Testis (tissue), 3 donors: ENCODE data around the gene PPM1H. TPM values are rescaled to one million over a fixed set of nuclear protein-coding genes. Genes with fewer than 3 reads are reported as not detected.
A peak's percentile ranks its signal among the peaks of the same experiment; 100 is the strongest.

Source experiments
- DNase-seq: peaks from one replicate; pipeline ENCODE4 v3.0.0-alpha.2; 2019
- H3K27ac ChIP-seq, 2 donors: fragments of 200-600 bp; sonication (generic); one replicate each; pipeline ENCODE4 v1.5.1; 2019
- H3K27me3 ChIP-seq: fragments of 200-600 bp; sonication (generic); one replicate; pipeline ENCODE4 v1.5.1; 2019
- H3K36me3 ChIP-seq: fragments of 200-600 bp; sonication (generic); one replicate; pipeline ENCODE4 v1.5.1; 2017; ENCODE audit warnings: low read depth; ENCODE audit errors: missing control alignments
- H3K4me1 ChIP-seq: fragments of 200-600 bp; sonication (generic); one replicate; pipeline ENCODE4 v1.5.1; 2019
- H3K4me3 ChIP-seq, 2 donors: fragments of 200-600 bp; sonication (generic); one replicate each; pipeline ENCODE4 v1.5.1; 2017 to 2019
- H3K9me3 ChIP-seq: fragments of 200-600 bp; sonication (generic); one replicate; pipeline ENCODE4 v1.5.1; 2017
- POLR2A ChIP-seq: fragments of 450-650 bp; IDR thresholded peaks from one replicate; pipeline ENCODE4 v1.6.1; 2017; ENCODE audit warnings: antibody characterized with exemption, mild to moderate bottlenecking, moderate library complexity
- WGBS, 2 donors: methylation state at CpG; one replicate each; pipeline ENCODE4 v1.1.5; 2018; 5-methylcytosine and 5-hydroxymethylcytosine counted together
- intact Hi-C: fragments of 100-400 bp; cut with DNase I; formaldehyde crosslinking; loops from one replicate; pipeline ENCODE4 v1.15.1; 2023; ENCODE audit warnings: low total_unique reads
- polyA plus RNA-seq: library from polyadenylated mRNA; stranded (reverse); fragments of 350-450 nt; fragmentation: Illumina TruSeq; extraction: RNeasy Lipid Tissue Mini Kit (QIAGEN cat#74804); gene quantifications from one replicate; pipeline ENCODE4 v1.2.3, GENCODE V29; 2014; ENCODE audit warnings: low read depth, low replicate concordance; ENCODE audit not compliant: insufficient read depth
- total RNA-seq, 2 donors: library from RNA; depleted of rRNA; stranded (reverse); fragments of >200 nt; gene quantifications; one replicate each; pipeline ENCODE4 v1.2.3, GENCODE V29; 2016
- TF ChIP-seq, protein P1 (sequence below), 3 experiments: fragments of 450-650 bp in 2 of 3; fragments of 200-600 bp in 1 of 3; sonication (generic) in 1 of 3; IDR thresholded peaks; one replicate each; pipeline ENCODE4 v1.5.1; 2016 to 2019; ENCODE audit warnings: antibody characterized with exemption in 3 of 3, mild to moderate bottlenecking in 2 of 3, moderate library complexity in 1 of 3

PPM1H gene
- total and polyA plus RNA-seq, 3 donors from 2014 or later: 2.5 to 9.1 (median 2.7) TPM

DNA sequence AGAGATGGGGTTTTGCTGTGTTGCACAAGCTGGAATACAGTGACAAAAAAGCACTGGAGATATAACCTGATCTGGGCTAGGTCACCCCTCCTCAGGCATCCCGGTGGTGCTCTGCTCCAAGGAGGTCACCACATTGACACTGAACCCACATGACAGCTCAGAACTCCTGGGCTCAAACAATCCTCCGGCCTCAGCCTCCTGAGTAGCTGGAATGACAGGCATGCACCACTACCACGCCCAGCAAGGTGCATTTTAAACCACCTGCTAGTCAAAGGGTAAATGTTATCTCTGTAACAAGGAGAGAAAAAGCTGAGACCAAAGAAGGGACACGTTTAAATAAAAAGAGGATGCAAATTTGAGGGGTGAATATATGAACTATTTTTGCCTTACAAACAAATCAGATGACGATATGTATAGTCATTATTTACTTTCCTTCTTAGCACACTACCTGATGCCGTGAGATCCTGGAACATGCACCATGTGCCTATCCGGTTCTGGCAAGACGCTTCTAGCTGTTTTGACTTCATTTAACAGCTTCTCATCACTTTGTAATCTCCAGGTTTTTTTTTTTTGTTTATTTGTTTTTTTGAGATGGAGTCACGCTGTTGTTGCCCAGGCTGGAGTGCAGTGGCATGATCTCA is 135.1 kb downstream of the PPM1H start:
- TF ChIP-seq POLR2A: no peak
- TF ChIP-seq, protein P1, sequence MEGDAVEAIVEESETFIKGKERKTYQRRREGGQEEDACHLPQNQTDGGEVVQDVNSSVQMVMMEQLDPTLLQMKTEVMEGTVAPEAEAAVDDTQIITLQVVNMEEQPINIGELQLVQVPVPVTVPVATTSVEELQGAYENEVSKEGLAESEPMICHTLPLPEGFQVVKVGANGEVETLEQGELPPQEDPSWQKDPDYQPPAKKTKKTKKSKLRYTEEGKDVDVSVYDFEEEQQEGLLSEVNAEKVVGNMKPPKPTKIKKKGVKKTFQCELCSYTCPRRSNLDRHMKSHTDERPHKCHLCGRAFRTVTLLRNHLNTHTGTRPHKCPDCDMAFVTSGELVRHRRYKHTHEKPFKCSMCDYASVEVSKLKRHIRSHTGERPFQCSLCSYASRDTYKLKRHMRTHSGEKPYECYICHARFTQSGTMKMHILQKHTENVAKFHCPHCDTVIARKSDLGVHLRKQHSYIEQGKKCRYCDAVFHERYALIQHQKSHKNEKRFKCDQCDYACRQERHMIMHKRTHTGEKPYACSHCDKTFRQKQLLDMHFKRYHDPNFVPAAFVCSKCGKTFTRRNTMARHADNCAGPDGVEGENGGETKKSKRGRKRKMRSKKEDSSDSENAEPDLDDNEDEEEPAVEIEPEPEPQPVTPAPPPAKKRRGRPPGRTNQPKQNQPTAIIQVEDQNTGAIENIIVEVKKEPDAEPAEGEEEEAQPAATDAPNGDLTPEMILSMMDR (IDR thresholded peaks at IDR 0.05): no peak
- Histone ChIP-seq H3K4me3 (no peak overlapping the region), H3K36me3 (no peaks in the 10 kb centered on the region), H3K27me3 (no peaks in the 10 kb centered on the region), H3K27ac (no peak overlapping the region), H3K4me1 (no peaks in the 10 kb centered on the region), H3K9me3 (no peaks in the 10 kb centered on the region)
- intact Hi-C loops: loop anchor here (5.0 kb wide), 1 partner anchor 358 kb away; no protein-coding TSS in a partner anchor
- WGBS, 2 donors: 77 to 89% methylated on average over 9 of the region's 9 CpGs
- DNase-seq: no peak

DNA sequence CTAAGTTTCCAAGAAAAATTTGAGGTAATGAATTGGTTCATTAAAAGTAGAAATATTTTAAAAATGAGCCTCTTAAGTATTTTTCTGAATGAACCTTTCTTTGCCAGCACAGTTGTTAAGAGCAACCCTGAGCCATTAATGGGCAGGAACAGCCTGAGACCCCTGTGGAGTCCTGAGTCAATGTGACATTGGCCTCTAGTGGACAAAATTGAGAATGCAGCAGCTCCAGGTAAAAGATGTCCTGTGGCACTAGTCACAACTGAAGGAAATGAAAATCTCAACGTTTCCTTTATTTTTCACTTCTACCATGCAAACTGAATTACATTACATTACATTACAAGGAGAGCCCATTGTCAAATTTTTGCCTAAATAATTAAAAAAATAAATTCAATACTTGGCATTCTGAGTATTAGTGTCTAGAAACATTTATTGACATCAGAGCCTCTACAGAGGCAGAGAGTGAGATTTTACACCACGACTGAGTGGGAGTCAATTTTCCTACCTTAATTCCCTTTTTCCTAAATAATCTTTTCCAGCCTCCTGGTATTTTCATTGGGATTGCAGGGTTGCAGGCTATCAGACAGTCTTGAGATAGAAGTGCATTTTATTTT is 135.7 kb downstream of the PPM1H start:
- intact Hi-C loops: no loop called here
- DNase-seq: peak; percentile 77

DNA sequence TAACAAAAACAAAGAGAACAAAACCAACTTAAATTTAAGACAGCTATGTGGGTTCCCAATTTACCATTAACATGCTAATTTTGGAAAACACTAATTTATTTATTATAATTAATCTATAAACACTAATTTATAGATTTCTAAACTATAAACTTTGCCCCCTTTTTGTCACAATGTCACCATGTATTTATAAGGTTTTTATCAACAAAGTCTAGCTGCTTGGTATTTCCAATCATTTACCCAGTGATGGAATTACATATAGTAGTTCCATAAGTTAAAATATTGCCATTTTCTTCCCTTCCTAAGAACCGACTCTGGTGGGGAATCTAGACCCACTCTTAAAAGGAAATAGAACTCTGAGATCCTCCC is 140.7 kb downstream of the PPM1H start:
- no peaks in the 10 kb centered on the region for H3K27me3 ChIP-seq
- no peak overlapping the region for H3K4me3 ChIP-seq
- H3K27ac ChIP-seq: no peak overlapping the region
- intact Hi-C loops: no loop called here
- no peaks in the 10 kb centered on the region for H3K36me3 ChIP-seq
- H3K4me1 ChIP-seq: peaks cover 14% of the 10 kb centered on the region
- no peak for DNase-seq
- TF ChIP-seq, protein P1 (IDR thresholded peaks at IDR 0.05): peak in 1 of 3 experiments; percentile 20
- no peak for TF ChIP-seq POLR2A
- WGBS, 2 donors: 33 to 36% methylated on average over 1 of the region's 1 CpG
- H3K9me3 ChIP-seq: no peaks in the 10 kb centered on the region

More for the DNA sequence above, 135.7 kb downstream of the PPM1H start:
- Histone ChIP-seq H3K27me3 (no peaks in the 10 kb centered on the region), H3K4me1 (peaks cover under 1% of the 10 kb centered on the region), H3K27ac (no peak overlapping the region), H3K4me3 (no peak overlapping the region), H3K36me3 (no peaks in the 10 kb centered on the region), H3K9me3 (no peaks in the 10 kb centered on the region)
- WGBS, 2 donors: 37 to 40% methylated on average over 2 of the region's 2 CpGs
- no peak for TF ChIP-seq POLR2A
- TF ChIP-seq, protein P1 (IDR thresholded peaks at IDR 0.05): peak; percentile 68 to 95 (median 90)

DNA sequence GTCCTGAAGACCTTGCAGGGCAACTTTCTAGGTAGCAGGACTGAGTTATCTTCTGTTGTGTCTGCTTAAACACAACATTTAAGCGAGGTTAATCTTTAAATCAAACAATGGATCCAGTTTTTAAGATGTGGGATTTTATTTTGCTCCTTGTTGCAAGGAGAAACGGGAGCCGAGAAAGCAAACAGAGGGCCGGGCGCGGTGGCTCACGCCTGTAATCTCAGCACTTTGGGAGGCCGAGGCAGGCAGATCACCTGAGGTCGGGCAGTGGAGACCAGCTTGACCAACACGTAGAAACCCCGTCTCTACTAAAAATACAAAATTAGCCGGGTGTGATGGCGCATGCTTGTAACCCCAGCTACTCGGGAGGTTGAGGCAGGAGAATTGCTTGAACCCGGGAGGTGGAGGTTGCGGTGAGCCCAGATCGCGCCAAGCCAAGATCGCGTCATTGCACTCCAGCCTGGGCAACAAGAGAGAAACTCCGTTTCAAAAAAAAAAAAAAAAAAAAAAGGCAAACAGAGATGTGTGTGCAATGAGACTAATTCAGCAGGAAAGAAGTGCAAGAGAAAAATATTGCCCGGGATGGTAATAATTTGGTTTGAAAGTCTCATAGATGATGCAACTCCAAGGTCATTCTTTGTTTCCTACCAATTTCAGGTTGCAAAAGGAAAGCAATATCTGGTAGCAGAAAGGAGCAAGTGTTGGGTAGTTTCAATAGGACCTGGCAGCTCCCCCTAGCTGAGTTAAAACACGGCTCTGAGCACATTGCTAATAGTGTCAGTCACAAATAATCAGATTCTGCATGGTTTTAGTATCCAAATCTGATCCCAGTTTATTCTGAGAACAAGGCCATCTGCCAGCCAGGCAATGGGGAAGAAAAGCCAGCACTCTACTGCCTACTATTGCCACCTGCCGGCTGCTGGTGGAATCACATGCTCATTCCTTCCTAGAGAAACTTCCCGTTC is 141.4 kb downstream of the PPM1H start:
- Histone ChIP-seq H3K4me1 (peaks cover 14% of the 10 kb centered on the region), H3K4me3 (no peak overlapping the region), H3K36me3 (no peaks in the 10 kb centered on the region), H3K27ac (no peak overlapping the region), H3K9me3 (no peaks in the 10 kb centered on the region), H3K27me3 (no peaks in the 10 kb centered on the region)
- peak; percentile 94 for DNase-seq
- 56 to 59% methylated on average over 25 of the region's 25 CpGs for WGBS, 2 donors
- TF ChIP-seq POLR2A: no peak
- TF ChIP-seq, protein P1 (IDR thresholded peaks at IDR 0.05): peak; percentile 94 to 96 (median 94)
- intact Hi-C loops: no loop called here
